IPS DF 6.9 (cell line): Measurements from ENCODE around the gene NUP98.
"Not testable (repeated sequence)": the region's sequence is repeated elsewhere in the genome, so short reads cannot be mapped to it uniquely, and the experiment has no call there.

Experiments
- DNase-seq: peaks from one replicate; pipeline ENCODE4 v3.0.0-alpha.2; 2013; ENCODE audit warnings: low read depth, low spot score
- H3K27ac ChIP-seq: one replicate; pipeline ENCODE4 v1.5.1; 2013; ENCODE audit warnings: low read length, control low read depth
- H3K27me3 ChIP-seq: 2 replicates; pipeline ENCODE4 v1.6.1; 2013; ENCODE audit warnings: mild to moderate bottlenecking, low read length; ENCODE audit not compliant: control insufficient read depth, insufficient read depth
- H3K36me3 ChIP-seq: 2 replicates; pipeline ENCODE4 v1.6.1; 2013; ENCODE audit warnings: low read length; ENCODE audit not compliant: control insufficient read depth, insufficient read depth
- H3K4me1 ChIP-seq: 2 replicates; pipeline ENCODE4 v1.6.1; 2013; ENCODE audit warnings: low read length; ENCODE audit not compliant: control insufficient read depth, insufficient read depth
- H3K4me3 ChIP-seq: 2 replicates; pipeline ENCODE4 v1.5.1; 2013; ENCODE audit warnings: mild to moderate bottlenecking, low read length
- H3K9me3 ChIP-seq: 2 replicates; pipeline ENCODE4 v1.6.1; 2013; ENCODE audit warnings: low read length, inconsistent platforms; ENCODE audit not compliant: control insufficient read depth, insufficient read depth
- WGBS: extraction: QIAGEN DNeasy Blood & Tissue Kit; methylation state at CpG from one replicate; pipeline ENCODE4 v1.1.7; 2013; ENCODE audit warnings: mixed read lengths, missing lambda C conversion rate; ENCODE audit not compliant: insufficient read length, insufficient coverage; 5-methylcytosine and 5-hydroxymethylcytosine counted together

Gene NUP98

DNA sequence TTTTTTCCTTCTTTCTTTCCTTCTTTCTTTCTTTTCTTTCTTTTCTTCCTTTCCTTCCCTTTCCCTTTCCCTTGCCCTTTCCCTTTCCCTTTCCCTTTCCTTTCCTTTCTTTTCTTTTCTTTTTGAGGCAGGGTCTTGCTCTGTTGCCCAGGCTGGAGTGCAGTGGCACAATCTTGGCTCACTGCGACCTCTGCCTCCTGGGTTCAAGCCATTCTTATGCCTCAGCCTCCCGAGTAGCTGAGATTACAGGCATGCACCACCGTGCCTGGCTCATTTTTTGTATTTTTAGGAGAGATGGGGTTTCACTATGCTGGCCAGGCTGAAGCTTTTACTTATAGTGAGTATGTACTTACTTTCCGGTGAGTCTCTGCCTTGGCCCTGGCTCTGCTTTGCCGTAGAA lies 17.5 kb upstream of the NUP98 start:
- not testable (repeated sequence) for H3K4me1 ChIP-seq, H3K9me3 ChIP-seq, H3K27ac ChIP-seq, H3K36me3 ChIP-seq, DNase-seq, H3K27me3 ChIP-seq, H3K4me3 ChIP-seq
- WGBS: no CpG with 5 or more reads among the region's 5 CpGs

GRCh38 chr11:3810951-3811350 lies 13.6 kb upstream of the NUP98 start:
- no peaks in the 10 kb centered on the region for H3K27me3 ChIP-seq
- no peak for DNase-seq

DNA sequence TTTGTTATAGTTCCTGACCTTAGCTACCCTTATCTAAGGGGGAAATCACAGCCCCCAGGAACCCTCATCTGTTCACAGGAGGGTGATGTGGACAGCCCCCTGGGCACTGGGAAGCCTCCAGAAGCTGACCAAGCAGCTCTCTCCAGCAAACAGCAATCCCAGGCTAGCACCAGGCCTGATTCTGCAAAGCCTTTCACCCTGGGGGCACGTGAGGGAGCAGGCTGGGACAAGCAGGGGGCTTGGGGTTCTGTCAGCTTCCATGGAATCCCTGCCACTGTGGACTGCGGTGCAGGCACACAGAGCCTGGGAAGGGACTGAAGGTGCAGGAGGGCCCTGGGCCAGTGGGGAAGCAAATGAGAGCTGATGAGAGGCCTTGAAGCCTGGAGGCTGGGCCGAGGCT lies 13.1 kb upstream of the NUP98 start:
- 0 out of 2 replicates have a peak, but pooled peaks cover 2% of the 10 kb centered on the region for H3K36me3 ChIP-seq
- WGBS: no CpG with 5 or more reads among the region's 3 CpGs
- H3K4me1 ChIP-seq: no peaks in the 10 kb centered on the region
- no peak overlapping the region for H3K27ac ChIP-seq
- H3K27me3 ChIP-seq: no peaks in the 10 kb centered on the region
- no peaks in the 10 kb centered on the region for H3K9me3 ChIP-seq
- no peak overlapping the region for H3K4me3 ChIP-seq
- no peak for DNase-seq

More at GRCh38 chr11:3810951-3811350, 13.6 kb upstream of the NUP98 start:
- Histone ChIP-seq H3K9me3 (no peaks in the 10 kb centered on the region), H3K27ac (no peak overlapping the region), H3K4me1 (no peaks in the 10 kb centered on the region), H3K4me3 (no peak overlapping the region), H3K36me3 (0 out of 2 replicates have a peak, but pooled peaks cover 2% of the 10 kb centered on the region)
- WGBS: no CpG with 5 or more reads among the region's 4 CpGs

GRCh38 chr11:3809624-3809928 lies 12.2 kb upstream of the NUP98 start:
- Histone ChIP-seq H3K27ac (no peak overlapping the region), H3K36me3 (0 out of 2 replicates have a peak, but pooled peaks cover 2% of the 10 kb centered on the region), H3K4me1 (no peaks in the 10 kb centered on the region), H3K4me3 (no peak overlapping the region), H3K27me3 (no peaks in the 10 kb centered on the region), H3K9me3 (no peaks in the 10 kb centered on the region)
- WGBS: no CpG with 5 or more reads among the region's 1 CpG
- DNase-seq: no peak

DNA sequence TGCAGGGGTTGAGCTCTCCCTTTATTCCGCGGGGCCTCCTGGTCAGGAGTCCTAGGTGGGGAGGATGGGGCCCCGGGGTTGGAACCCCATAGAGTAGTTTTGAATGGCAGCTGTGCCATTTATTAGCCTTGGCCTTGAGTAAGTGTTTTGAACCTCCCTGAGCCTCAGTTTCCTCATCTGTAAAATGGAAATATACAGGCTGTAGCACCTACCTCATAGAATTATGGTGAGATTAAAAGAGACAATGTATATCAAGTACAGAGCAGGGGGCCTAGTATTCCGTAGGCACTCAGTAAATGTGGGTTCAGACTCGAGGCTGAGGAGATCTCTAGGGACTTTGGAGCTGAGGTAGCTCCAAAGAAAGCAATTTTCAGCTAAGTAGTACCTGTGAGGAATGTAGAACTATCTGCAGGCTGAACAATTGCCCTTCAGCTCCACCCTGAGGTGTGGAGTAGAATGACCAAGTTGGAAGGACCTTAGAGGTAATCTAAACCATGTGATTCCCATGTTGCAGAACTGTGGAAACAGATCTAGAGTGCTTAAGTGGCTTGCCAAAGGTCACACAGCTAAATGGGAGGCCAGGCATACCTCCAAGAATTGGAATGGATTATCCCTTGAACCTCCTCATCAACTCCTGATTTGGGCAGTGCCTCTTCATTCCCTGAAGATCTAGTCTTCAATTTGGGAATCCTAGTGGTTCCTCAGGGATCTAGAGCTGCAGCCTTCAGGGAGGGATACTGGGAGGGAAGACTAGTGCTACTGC lies 11.7 kb upstream of the NUP98 start:
- WGBS: no CpG with 5 or more reads among the region's 5 CpGs
- H3K27me3 ChIP-seq: no peaks in the 10 kb centered on the region
- no peaks in the 10 kb centered on the region for H3K4me1 ChIP-seq
- H3K9me3 ChIP-seq: no peaks in the 10 kb centered on the region
- no peak for DNase-seq
- H3K27ac ChIP-seq: no peak overlapping the region
- H3K36me3 ChIP-seq: 0 out of 2 replicates have a peak, but pooled peaks cover 2% of the 10 kb centered on the region
- peak overlapping the region; percentile 73; the same call in 1 of the 2 replicates for H3K4me3 ChIP-seq

GRCh38 chr11:3807909-3808860 lies 10.8 kb upstream of the NUP98 start, which contains the start of gene PGAP2:
Gene PGAP2, plus strand, starts transcription at chr11:3808560. Its CDS starts 2,700 bp downstream, at chr11:3811260.
- DNase-seq: no peak
- H3K36me3 ChIP-seq: 0 out of 2 replicates have a peak, but pooled peaks cover 2% of the 10 kb centered on the region

DNA sequence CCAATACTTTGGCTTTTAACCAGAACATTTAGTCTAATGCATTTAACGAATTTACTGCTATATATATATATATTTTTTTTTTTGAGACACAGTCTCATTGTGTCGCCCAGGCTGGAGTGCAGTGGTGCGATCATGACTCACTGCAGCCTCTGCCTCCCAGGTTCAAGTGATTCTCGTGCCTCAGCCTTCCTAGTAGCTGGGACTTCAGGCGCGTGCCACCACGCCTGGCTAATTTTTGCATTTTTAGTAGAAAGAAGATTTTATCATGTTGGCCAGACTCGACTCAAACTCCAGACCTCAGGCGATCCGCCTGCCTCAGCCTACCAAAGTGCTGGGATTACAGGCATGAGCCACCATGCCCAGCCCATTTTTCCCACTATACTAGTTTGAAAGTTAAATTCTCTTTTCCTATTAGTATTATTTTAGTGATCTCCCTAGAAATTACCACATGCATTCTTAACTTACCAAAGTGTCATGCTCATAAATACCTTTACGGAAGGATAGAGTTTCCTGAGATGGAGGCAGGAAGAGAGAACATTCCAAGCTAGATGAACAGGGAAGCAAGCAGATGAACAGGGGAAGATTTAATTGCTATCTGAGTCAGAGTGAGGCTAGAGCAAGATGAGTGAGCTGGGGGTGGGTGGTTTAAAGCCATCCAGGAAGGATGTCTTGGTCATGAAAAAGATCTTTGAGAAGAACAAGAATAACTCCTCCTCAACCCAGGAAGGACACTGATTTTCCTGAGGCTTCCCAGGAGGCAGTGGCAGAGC lies 6.6 kb upstream of the NUP98 start:
- no peaks in the 10 kb centered on the region for H3K27me3 ChIP-seq
- no peaks in the 10 kb centered on the region for H3K4me1 ChIP-seq
- no peaks in the 10 kb centered on the region for H3K9me3 ChIP-seq
- H3K36me3 ChIP-seq: no peaks in the 10 kb centered on the region
- H3K4me3 ChIP-seq: no peak overlapping the region
- no peak for DNase-seq
- no peak overlapping the region for H3K27ac ChIP-seq
- WGBS: no CpG with 5 or more reads among the region's 11 CpGs

More at GRCh38 chr11:3807909-3808860, 10.8 kb upstream of the NUP98 start, which contains the start of gene PGAP2:
- no CpG with 5 or more reads among the region's 55 CpGs for WGBS
- Histone ChIP-seq H3K4me1 (no peaks in the 10 kb centered on the region), H3K27me3 (no peaks in the 10 kb centered on the region), H3K27ac (no peak within 1 kb of the TSS), H3K4me3 (peak within 1 kb of the TSS; percentile 73; the same call in 1 of the 2 replicates), H3K9me3 (no peaks in the 10 kb centered on the region)

DNA sequence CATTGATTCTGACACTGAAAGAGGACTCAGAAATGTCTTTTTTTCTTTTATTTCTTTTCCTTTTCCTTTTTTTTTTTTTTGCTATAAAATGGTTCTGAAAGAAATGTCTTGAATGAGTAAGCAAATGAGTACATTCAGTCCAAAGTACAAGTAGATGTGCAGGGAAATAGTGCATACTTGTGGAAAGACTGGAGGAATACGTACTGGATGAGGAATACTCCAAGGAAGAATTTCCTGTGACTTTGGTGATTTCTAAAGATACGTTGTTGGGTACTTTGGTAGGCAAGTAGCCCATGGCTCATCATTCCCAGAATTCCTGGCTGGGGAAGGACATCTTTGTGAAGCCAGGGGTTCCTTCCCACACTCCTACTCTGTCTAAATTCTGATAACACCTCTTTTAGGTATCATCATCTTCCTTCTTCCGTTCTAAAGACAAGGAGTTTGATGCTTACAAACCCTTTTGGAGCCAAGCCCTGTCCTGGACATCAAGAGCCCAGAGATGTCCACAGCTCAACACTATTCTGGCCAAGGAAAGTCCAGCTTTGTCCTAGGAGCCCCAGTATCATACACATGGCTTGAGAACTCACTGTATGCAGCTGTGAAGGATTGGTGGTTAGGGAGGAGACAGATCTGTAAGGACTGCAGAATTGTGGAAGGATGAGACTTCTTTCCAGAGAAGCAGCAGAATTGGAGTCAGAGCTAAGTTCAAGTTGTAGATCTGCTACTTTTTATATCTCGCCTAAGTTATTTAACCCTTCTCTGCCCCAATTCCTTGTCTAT lies 4.8 kb upstream of the NUP98 start:
- Histone ChIP-seq H3K27me3 (no peaks in the 10 kb centered on the region), H3K9me3 (no peaks in the 10 kb centered on the region), H3K4me1 (no peaks in the 10 kb centered on the region), H3K27ac (no peak overlapping the region), H3K36me3 (no peaks in the 10 kb centered on the region), H3K4me3 (no peak overlapping the region)
- DNase-seq: no peak
- WGBS: no CpG with 5 or more reads among the region's 4 CpGs

DNA sequence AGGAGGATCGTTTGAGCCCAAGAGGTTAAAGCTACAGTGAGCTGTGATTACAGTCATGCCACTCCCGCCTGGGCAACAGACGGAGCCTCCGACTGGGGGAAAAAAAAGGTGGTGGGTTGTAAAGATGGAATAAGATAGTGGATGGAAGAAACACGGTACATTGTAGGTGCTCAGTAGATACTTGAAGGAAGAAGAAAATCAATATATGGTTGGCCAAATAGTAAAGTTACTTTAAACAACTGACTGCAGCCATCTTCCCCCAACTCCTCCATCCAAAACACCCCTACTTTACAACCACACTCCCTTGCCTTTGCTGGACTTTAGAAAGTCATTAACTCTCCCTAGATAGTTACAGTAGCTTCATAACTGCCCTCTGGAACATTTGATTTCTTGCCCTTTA lies 2.5 kb upstream of the NUP98 start:
- Histone ChIP-seq H3K27ac (no peak overlapping the region), H3K36me3 (no peaks in the 10 kb centered on the region), H3K9me3 (no peaks in the 10 kb centered on the region), H3K4me1 (no peaks in the 10 kb centered on the region), H3K27me3 (no peaks in the 10 kb centered on the region), H3K4me3 (no peak overlapping the region)
- no peak for DNase-seq
- WGBS: 100% methylated on average over 1 of the region's 5 CpGs
